KBM-7 (cell line): ENCODE results near the gene PRRC2C.

ENCODE experiments used
- DNase-seq: peaks from one replicate; pipeline ENCODE4 v3.0.0-alpha.2; 2015
- in situ Hi-C: fragments of 300-500 bp; cut with MboI; formaldehyde crosslinking; loops from 2 replicates; pipeline ENCODE4 v1.14.3; 2020; ENCODE audit warnings: low sequenced_read_pairs, low pct_unique_long_range_greater_than_20kb, mixed read lengths

The PRRC2C gene

GRCh38 chr1:171616586-171616985 lies 131.3 kb downstream of the PRRC2C start:
- no peak for DNase-seq
- in situ Hi-C loops, result no loop called here

- in situ Hi-C loops, result no loop called here
- no peak for DNase-seq
Observed at GRCh38 chr1:171622152-171622462, 136.8 kb downstream of the PRRC2C start, which contains the start of gene MYOCOS. Gene MYOCOS, plus strand, starts transcription at chr1:171622243. Its CDS starts 1,641 bp downstream, at chr1:171623884.

GRCh38 chr1:171623651-171624331 lies 138.5 kb downstream of the PRRC2C start:
- DNase-seq, result no peak
- in situ Hi-C loops, result no loop called here

GRCh38 chr1:171625225-171625624 lies 139.9 kb downstream of the PRRC2C start:
- in situ Hi-C loops, result loop anchor here (25.0 kb wide), 1 partner anchor 362 kb away; no protein-coding TSS in a partner anchor
- no peak for DNase-seq

- in situ Hi-C loops, result loop anchor here (25.0 kb wide), 1 partner anchor 360 kb away; no protein-coding TSS in a partner anchor
- DNase-seq, result no peak
Observed at GRCh38 chr1:171627020-171627419, 141.7 kb downstream of the PRRC2C start.

- in situ Hi-C loops, result loop anchor here (25.0 kb wide), 1 partner anchor 359 kb away; no protein-coding TSS in a partner anchor
- no peak for DNase-seq
Observed at GRCh38 chr1:171628225-171628624, 142.9 kb downstream of the PRRC2C start.

- DNase-seq, result no peak
- in situ Hi-C loops, result loop anchor here (25.0 kb wide), 1 partner anchor 352 kb away; no protein-coding TSS in a partner anchor
Observed at GRCh38 chr1:171635661-171636060, 150.3 kb downstream of the PRRC2C start.

GRCh38 chr1:171636141-171636540 lies 150.8 kb downstream of the PRRC2C start:
- in situ Hi-C loops, result loop anchor here (25.0 kb wide), 1 partner anchor 351 kb away; no protein-coding TSS in a partner anchor
- no peak for DNase-seq

- in situ Hi-C loops, result loop anchor here (25.0 kb wide), 1 partner anchor 349 kb away; no protein-coding TSS in a partner anchor
- DNase-seq, result no peak
Observed at GRCh38 chr1:171637928-171638576, 152.7 kb downstream of the PRRC2C start.

GRCh38 chr1:171640225-171640624 lies 154.9 kb downstream of the PRRC2C start:
- in situ Hi-C loops, result loop anchor here (25.0 kb wide), 1 partner anchor 347 kb away; no protein-coding TSS in a partner anchor
- no peak for DNase-seq

- in situ Hi-C loops, result loop anchor here (25.0 kb wide), 1 partner anchor 346 kb away; no protein-coding TSS in a partner anchor
- DNase-seq, result no peak
Observed at GRCh38 chr1:171641076-171641864, 155.9 kb downstream of the PRRC2C start.

GRCh38 chr1:171642197-171642596 lies 156.9 kb downstream of the PRRC2C start:
- DNase-seq, result no peak
- in situ Hi-C loops, result loop anchor here (25.0 kb wide), 1 partner anchor 345 kb away; no protein-coding TSS in a partner anchor
